Thyroid gland (tissue), 4 donors: Measurements from ENCODE around the gene CAV2. TPM values are rescaled to one million over a fixed set of nuclear protein-coding genes. Genes with fewer than 3 reads are reported as not detected.

ENCODE experiments used
- DNase-seq, 2 donors: peaks; one replicate each; pipeline ENCODE4 v3.0.0-alpha.2; 2019
- H3K27ac ChIP-seq, 3 donors: fragments of 200-600 bp; sonication (generic); 1 replicate in 2 of 3; 2 replicates in 1 of 3; pipeline ENCODE4 v1.5.1; 2016 to 2019; ENCODE audit warnings: mild to moderate bottlenecking in 1 of 3, moderate library complexity in 1 of 3
- H3K27me3 ChIP-seq: fragments of 200-600 bp; sonication (generic); one replicate; pipeline ENCODE4 v1.5.1; 2019
- H3K36me3 ChIP-seq, 2 donors: fragments of 200-600 bp; sonication (generic); one replicate each; pipeline ENCODE4 v1.5.1; 2016 to 2019
- H3K4me1 ChIP-seq, 2 donors: fragments of 200-600 bp; sonication (generic); one replicate each; pipeline ENCODE4 v1.5.1; 2017 to 2019
- H3K4me3 ChIP-seq, 3 donors: fragments of 200-600 bp; sonication (generic); replicated peaks in 1 of 3; 1 replicate in 2 of 3; 2 replicates in 1 of 3; pipeline ENCODE4 v1.5.1; 2016; ENCODE audit warnings: mild to moderate bottlenecking in 1 of 3
- H3K9me3 ChIP-seq: fragments of 200-600 bp; sonication (generic); one replicate; pipeline ENCODE4 v1.5.1; 2017
- POLR2A ChIP-seq, 2 donors: fragments of 450-650 bp; IDR thresholded peaks; one replicate each; pipeline ENCODE4 v1.6.1; 2017; ENCODE audit warnings: antibody characterized with exemption in 2 of 2, mild to moderate bottlenecking in 2 of 2, moderate library complexity in 1 of 2
- WGBS, 2 donors: methylation state at CpG; one replicate each; pipeline ENCODE4 v1.1.5; 2017; 5-methylcytosine and 5-hydroxymethylcytosine counted together
- intact Hi-C: fragments of 100-400 bp; cut with DNase I; formaldehyde crosslinking; loops from one replicate; pipeline ENCODE4 v1.15.1; 2023
- total RNA-seq, 4 donors: library from RNA; depleted of rRNA; stranded (reverse); fragments of >200 nt; gene quantifications; one replicate each; pipeline ENCODE4 v1.2.3, GENCODE V29; 2016
- TF ChIP-seq, protein P1 (sequence below), 6 experiments: fragments of 200-600 bp in 3 of 6; fragments of 450-650 bp in 3 of 6; sonication (generic) in 3 of 6; IDR thresholded peaks; one replicate each; pipeline ENCODE4 v1.5.1; 2016 to 2019; ENCODE audit warnings: antibody characterized with exemption in 6 of 6, mild to moderate bottlenecking in 2 of 6, inconsistent platforms in 1 of 6, moderate library complexity in 1 of 6

Gene CAV2
- total RNA-seq, 4 donors from 2014 or later = 210 to 331 (median 239) TPM

DNA sequence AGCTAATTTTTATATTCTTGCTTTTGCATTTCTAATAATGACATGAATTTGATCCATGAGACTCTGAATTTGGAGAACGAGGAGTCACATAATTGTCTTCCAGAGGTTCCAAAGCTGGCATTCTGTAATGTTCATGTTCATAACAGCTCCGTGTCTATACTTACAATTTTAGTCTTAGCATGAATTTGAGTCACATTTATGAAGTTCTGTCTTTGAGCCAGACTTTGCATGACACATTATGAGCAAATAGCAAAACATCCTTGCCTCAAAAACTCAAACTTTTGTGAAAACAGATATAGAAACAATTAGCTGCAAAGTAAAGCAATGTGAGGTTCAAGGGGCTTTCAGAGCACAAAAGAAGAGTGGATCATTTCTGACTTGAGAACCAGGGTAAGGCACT is 44.5 kb upstream of the CAV2 start:
- no peak for TF ChIP-seq POLR2A (IDR thresholded peaks at IDR 0.05)
- TF ChIP-seq, protein P1, sequence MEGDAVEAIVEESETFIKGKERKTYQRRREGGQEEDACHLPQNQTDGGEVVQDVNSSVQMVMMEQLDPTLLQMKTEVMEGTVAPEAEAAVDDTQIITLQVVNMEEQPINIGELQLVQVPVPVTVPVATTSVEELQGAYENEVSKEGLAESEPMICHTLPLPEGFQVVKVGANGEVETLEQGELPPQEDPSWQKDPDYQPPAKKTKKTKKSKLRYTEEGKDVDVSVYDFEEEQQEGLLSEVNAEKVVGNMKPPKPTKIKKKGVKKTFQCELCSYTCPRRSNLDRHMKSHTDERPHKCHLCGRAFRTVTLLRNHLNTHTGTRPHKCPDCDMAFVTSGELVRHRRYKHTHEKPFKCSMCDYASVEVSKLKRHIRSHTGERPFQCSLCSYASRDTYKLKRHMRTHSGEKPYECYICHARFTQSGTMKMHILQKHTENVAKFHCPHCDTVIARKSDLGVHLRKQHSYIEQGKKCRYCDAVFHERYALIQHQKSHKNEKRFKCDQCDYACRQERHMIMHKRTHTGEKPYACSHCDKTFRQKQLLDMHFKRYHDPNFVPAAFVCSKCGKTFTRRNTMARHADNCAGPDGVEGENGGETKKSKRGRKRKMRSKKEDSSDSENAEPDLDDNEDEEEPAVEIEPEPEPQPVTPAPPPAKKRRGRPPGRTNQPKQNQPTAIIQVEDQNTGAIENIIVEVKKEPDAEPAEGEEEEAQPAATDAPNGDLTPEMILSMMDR (IDR thresholded peaks at IDR 0.05) = no peak
- Histone ChIP-seq H3K4me1 (peaks cover 28 to 58% of the 10 kb centered on the region in 2 donors), H3K36me3 (no peaks in the 10 kb centered on the region), H3K27ac (peak overlapping the region; percentile 33 to 82 (median 59)), H3K9me3 (no peaks in the 10 kb centered on the region), H3K4me3 (no peak overlapping the region), H3K27me3 (no peaks in the 10 kb centered on the region)
- DNase-seq = no peak
- 73 to 89% methylated on average over 2 of the region's 2 CpGs for WGBS, 2 donors
- intact Hi-C loops = no loop called here

DNA sequence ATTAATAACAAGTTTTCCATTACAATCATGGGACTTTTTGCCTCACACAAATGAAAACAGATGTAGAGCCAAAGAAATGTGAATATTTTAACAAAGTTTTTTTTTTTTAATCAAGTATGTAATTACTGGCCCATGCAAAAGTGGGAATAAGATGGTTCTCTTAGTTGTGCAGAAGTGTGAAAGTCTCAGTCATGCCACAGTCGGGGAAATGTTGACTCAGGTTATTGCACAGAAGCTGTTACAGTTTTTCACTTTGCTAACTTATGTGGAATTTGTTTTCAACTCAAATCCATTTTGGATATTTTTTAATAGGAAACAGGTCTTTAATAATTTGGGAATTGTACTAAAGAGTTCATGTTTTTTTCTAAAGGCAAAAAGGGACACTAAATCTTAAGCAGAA is 44.0 kb upstream of the CAV2 start:
- WGBS, 2 donors = 21 to 28% methylated on average over 1 of the region's 1 CpG
- H3K27ac ChIP-seq = peak overlapping the region; percentile 33 to 82 (median 59)
- no peaks in the 10 kb centered on the region for H3K27me3 ChIP-seq
- peaks cover 23 to 55% of the 10 kb centered on the region in 2 donors for H3K4me1 ChIP-seq
- intact Hi-C loops = no loop called here
- no peak for TF ChIP-seq POLR2A (IDR thresholded peaks at IDR 0.05)
- TF ChIP-seq, protein P1 (IDR thresholded peaks at IDR 0.05) = no peak
- no peaks in the 10 kb centered on the region for H3K36me3 ChIP-seq
- no peaks in the 10 kb centered on the region for H3K9me3 ChIP-seq
- no peak overlapping the region for H3K4me3 ChIP-seq
- peak; percentile 9 to 39 for DNase-seq

DNA sequence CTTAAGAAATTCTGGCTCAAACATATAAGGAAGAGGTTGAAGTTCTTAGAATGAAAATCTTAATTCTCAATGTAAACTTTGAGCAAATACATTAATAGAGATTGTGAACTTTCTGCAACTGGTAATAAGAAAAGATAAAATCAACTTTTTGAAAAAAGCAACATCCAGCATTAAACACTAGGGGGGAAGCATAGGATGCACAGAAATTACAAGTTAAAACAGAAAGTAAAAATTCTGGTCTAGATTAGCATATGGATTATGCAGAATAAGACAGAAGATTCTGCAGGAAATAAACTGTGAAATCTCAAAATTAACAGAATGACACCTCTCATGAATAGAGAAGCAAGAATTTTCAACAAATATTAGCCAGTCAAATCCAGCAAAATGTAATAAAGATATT is 38.0 kb upstream of the CAV2 start:
- H3K36me3 ChIP-seq = no peaks in the 10 kb centered on the region
- no peak overlapping the region for H3K27ac ChIP-seq
- TF ChIP-seq, protein P1 (IDR thresholded peaks at IDR 0.05) = no peak
- no peak for TF ChIP-seq POLR2A (IDR thresholded peaks at IDR 0.05)
- intact Hi-C loops = no loop called here
- H3K4me3 ChIP-seq = no peak overlapping the region
- no peak for DNase-seq
- no peaks in the 10 kb centered on the region for H3K27me3 ChIP-seq
- no peaks in the 10 kb centered on the region for H3K9me3 ChIP-seq
- peaks cover 0 to 21% of the 10 kb centered on the region in 2 donors for H3K4me1 ChIP-seq

DNA sequence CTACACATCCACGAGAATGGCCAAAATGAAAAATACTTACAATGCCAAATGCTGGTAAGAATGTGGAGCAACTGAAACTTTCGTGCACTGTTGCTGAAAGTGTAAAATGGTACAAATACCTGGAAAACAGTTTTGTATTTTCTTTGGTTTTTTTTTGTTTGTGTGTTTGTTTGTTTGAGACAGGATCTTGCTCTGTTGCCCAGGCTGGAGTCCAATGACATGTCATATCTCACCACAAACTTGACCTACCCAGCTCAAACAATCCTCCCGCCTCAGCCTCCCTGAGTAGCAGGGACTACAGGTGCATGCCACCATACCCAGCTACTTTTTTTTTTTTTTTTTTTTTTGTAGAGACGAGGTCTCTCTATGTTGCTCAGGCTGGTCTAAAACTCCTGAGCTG is 35.6 kb upstream of the CAV2 start:
- Histone ChIP-seq H3K36me3 (no peaks in the 10 kb centered on the region), H3K27me3 (no peaks in the 10 kb centered on the region), H3K27ac (no peak overlapping the region), H3K4me1 (peaks cover 0 to 16% of the 10 kb centered on the region in 2 donors), H3K4me3 (no peak overlapping the region), H3K9me3 (no peaks in the 10 kb centered on the region)
- no peak for DNase-seq
- no peak for TF ChIP-seq POLR2A (IDR thresholded peaks at IDR 0.05)
- TF ChIP-seq, protein P1 (IDR thresholded peaks at IDR 0.05) = no peak
- 97 to 98% methylated on average over 4 of the region's 4 CpGs for WGBS, 2 donors
- intact Hi-C loops = no loop called here

DNA sequence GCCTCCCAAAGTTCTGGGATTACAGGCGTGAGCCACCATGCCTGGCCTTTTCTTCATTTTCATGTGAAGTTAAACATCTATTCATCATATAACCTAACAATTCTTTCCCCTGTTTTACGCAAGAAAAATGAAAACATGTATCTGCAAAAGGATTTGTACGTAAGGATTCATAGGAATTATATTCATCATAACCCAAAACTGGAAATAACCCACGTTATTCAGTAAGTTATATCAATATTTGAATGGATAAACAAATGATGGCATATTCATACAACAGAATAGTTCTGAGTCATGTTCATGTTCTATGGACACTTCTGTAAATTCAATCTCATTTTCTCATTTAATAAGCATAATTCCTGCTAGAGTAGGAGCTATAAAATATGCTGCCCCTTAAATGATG is 35.2 kb upstream of the CAV2 start:
- 93 to 94% methylated on average over 4 of the region's 4 CpGs for WGBS, 2 donors
- H3K27me3 ChIP-seq = no peaks in the 10 kb centered on the region
- DNase-seq = no peak
- no peak overlapping the region for H3K4me3 ChIP-seq
- intact Hi-C loops = no loop called here
- H3K9me3 ChIP-seq = no peaks in the 10 kb centered on the region
- H3K36me3 ChIP-seq = no peaks in the 10 kb centered on the region
- peaks cover 0 to 14% of the 10 kb centered on the region in 2 donors for H3K4me1 ChIP-seq
- no peak for TF ChIP-seq POLR2A (IDR thresholded peaks at IDR 0.05)
- TF ChIP-seq, protein P1 (IDR thresholded peaks at IDR 0.05) = no peak
- H3K27ac ChIP-seq = no peak overlapping the region
